Thyroid gland (tissue), 4 donors: ENCODE results near the gene RTRAF.

Source experiments
- POLR2A ChIP-seq, 2 donors: fragments of 450-650 bp; IDR thresholded peaks; one replicate each; pipeline ENCODE4 v1.6.1; 2017; ENCODE audit warnings: antibody characterized with exemption in 2 of 2, mild to moderate bottlenecking in 2 of 2, moderate library complexity in 1 of 2
- TF ChIP-seq, protein P1 (sequence below), 6 experiments: fragments of 200-600 bp in 3 of 6; fragments of 450-650 bp in 3 of 6; sonication (generic) in 3 of 6; IDR thresholded peaks; one replicate each; pipeline ENCODE4 v1.5.1; 2016 to 2019; ENCODE audit warnings: antibody characterized with exemption in 6 of 6, mild to moderate bottlenecking in 2 of 6, inconsistent platforms in 1 of 6, moderate library complexity in 1 of 6

- TF ChIP-seq, protein P1, sequence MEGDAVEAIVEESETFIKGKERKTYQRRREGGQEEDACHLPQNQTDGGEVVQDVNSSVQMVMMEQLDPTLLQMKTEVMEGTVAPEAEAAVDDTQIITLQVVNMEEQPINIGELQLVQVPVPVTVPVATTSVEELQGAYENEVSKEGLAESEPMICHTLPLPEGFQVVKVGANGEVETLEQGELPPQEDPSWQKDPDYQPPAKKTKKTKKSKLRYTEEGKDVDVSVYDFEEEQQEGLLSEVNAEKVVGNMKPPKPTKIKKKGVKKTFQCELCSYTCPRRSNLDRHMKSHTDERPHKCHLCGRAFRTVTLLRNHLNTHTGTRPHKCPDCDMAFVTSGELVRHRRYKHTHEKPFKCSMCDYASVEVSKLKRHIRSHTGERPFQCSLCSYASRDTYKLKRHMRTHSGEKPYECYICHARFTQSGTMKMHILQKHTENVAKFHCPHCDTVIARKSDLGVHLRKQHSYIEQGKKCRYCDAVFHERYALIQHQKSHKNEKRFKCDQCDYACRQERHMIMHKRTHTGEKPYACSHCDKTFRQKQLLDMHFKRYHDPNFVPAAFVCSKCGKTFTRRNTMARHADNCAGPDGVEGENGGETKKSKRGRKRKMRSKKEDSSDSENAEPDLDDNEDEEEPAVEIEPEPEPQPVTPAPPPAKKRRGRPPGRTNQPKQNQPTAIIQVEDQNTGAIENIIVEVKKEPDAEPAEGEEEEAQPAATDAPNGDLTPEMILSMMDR (IDR thresholded peaks at IDR 0.05): no peak
- no peak for TF ChIP-seq POLR2A (IDR thresholded peaks at IDR 0.05)
These were observed 70.7 kb downstream of the RTRAF start for GRCh38 chr14:52060080-52060479.
